NCI-H446 treated with DMSO at 0.1 percent for 48 hours (cell line): Measurements from ENCODE around the gene OGFOD3.
"Not testable (repeated sequence)": the region's sequence is repeated elsewhere in the genome, so short reads cannot be mapped to it uniquely, and the experiment has no call there.

Experiments
- DNase-seq: peaks from one replicate; lab custom pipeline; 2025; lab: John Stamatoyannopoulos, UW

OGFOD3 gene

GRCh38 chr17:82351713-82352488 is 66.5 kb downstream of the OGFOD3 start:
- peak; percentile 56 for DNase-seq

- DNase-seq, result no peak
These were observed 67.1 kb downstream of the OGFOD3 start for GRCh38 chr17:82351254-82351712.

GRCh38 chr17:82350182-82351030 is 68.0 kb downstream of the OGFOD3 start:
- no peak for DNase-seq

DNA sequence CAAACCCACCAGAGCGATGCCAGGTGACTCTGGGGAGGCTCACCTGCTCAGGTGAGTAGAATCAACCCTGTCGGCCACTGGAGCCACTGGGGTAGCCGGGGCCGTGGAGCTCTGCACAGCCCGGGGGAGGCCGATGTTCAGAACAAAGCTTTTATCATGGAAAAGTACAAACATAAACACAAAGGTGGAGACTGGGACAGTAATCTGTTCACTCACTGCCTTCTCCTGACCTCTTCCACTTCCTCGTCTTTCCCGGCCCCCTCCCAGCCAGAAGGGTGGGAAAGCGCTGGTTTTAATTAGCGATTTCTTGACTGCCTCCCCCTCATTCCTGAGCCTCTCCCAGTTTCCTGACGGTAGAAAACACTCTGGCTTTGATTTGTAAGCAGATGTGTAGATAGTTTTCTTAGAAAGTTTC is 69.1 kb downstream of the OGFOD3 start:
- DNase-seq, result no peak

GRCh38 chr17:82348866-82349265 is 69.5 kb downstream of the OGFOD3 start:
- DNase-seq, result no peak

DNA sequence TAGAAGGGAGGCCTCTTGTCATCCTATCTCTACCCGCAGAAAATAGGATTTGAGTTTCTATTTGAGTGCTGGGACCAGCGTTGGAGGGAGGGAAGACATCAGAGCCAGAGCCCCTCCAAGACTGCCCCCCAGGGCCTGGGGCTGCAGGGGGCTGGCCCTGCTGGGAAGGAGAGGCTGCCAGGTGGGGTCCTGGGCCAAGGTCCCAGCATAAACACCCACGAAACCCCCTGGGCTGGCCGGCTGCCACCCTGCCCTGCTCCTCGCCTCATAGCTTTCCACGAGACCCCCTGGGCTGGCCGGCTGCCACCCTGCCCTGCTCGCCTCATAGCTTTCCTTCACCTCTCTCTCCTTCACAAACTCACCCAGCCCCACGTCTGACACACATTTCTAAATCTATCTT is 70.0 kb downstream of the OGFOD3 start:
- DNase-seq, result no peak

- not testable (repeated sequence) for DNase-seq
These were observed 70.4 kb downstream of the OGFOD3 start for GRCh38 chr17:82347994-82348393.

- no peak for DNase-seq
These were observed 71.8 kb downstream of the OGFOD3 start for GRCh38 chr17:82346342-82347300.

GRCh38 chr17:82345151-82345976 is 73.0 kb downstream of the OGFOD3 start:
- no peak for DNase-seq

- no peak for DNase-seq
These were observed 74.0 kb downstream of the OGFOD3 start for GRCh38 chr17:82344175-82344907.

- no peak for DNase-seq
These were observed 74.8 kb downstream of the OGFOD3 start for GRCh38 chr17:82343560-82343959.

DNA sequence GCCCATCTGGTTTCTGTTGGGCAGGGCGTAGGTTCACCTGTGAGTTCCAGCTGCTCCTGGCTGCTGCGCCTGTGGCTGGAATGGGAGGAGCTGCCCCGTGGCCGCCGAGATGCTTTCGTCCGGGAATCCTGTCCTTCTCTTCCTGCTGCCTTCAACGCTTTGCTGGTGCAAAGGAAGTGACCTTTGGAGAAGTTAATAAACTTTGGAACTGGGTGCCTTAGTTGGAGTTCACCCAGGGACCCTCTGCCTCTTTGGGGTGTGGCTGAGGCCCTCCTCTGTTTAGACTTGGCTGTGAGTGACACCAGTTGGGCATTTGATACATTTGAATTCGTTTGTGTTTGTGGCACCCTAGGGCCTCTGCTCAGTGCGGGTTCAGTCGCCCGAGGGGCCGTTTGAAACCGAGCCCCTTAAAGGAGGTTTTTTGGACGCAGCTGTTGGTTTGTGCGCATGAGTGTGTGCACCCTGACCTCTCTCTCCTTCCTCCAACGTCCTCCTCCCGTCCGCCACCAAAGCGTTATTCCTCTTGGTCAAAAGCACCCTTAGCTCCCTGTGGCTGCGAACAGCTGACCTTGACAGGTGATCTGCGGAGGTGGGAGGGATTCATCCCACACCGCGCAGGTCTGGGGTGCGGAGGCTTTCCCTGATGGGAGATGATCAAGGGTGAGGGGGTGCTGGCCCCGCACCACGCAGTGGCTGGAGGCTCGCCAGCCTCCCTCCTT is 75.9 kb downstream of the OGFOD3 start:
- no peak for DNase-seq

GRCh38 chr17:82339634-82340580 is 78.5 kb downstream of the OGFOD3 start:
- no peak for DNase-seq
